ENCODE results near the gene VPS37B.

Gene VPS37B

DNA sequence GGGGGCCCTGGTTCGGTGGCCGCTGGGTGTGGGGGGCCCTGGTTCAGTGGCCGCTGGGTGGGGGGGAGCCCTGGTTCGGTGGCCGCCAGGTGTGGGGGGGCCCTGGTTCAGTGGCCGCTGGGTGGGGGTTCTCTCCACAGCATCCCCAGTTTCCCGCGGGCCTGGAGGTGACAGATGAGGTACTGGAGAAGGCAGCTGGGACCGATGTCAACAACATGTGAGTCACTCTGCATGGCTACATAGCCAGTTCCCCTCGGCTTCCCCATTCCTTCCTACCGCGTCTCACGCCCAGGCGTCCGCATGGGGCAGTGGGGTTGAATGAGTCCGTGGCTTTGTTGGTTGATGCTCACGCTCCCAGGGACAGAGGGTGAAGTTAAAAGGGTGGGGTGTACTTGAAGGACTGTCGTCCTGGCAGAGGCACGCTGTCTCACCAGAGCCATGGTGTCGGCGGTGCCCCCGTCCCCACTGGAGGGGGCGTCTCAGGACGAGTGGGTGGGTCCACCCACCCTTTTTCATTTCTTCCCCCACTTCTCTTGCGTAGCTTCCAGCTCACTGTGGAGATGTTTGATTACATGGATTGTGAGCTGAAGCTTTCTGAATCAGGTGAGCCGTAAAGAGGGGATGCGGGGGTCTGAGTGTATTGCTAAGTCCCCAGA, 45.1 kb downstream of the VPS37B start:
- no peak for DNase-seq

GRCh38 chr12:122850048-122850445, 45.9 kb downstream of the VPS37B start:
- no peak for DNase-seq

DNA sequence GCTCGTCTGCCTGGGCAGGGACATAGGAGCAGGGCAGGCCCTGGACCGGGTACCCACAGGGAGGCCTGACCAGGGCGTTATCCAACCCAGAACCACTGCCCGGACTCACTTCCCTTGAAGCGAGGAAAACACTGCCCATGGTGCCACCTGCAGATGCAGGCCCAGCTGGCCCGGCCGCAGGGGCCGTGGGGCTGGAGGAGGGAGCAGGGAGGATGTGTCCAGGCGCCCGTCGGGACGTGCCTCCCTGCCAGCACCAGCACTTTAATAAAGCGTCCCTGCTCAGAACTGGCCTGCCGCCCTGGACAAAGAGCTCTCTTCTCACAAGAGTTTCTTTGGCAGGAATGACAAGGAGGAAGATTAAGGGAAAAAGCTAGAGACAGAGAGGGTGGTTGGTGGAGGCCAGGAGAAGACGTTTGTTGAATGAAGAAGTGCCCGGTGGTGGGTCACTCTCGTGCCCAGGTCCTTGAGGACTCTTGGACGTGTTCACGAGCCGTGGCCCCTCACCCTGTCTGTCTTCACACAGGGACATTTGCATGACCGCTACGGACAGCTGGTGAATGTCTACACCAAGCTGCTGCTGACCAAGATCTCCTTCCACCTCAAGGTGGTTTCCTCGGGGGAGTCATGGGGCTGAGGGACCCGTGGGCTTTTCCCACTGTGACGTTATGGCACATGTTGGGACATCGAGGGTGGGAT, 46.4 kb downstream of the VPS37B start:
- no peak for DNase-seq

DNA sequence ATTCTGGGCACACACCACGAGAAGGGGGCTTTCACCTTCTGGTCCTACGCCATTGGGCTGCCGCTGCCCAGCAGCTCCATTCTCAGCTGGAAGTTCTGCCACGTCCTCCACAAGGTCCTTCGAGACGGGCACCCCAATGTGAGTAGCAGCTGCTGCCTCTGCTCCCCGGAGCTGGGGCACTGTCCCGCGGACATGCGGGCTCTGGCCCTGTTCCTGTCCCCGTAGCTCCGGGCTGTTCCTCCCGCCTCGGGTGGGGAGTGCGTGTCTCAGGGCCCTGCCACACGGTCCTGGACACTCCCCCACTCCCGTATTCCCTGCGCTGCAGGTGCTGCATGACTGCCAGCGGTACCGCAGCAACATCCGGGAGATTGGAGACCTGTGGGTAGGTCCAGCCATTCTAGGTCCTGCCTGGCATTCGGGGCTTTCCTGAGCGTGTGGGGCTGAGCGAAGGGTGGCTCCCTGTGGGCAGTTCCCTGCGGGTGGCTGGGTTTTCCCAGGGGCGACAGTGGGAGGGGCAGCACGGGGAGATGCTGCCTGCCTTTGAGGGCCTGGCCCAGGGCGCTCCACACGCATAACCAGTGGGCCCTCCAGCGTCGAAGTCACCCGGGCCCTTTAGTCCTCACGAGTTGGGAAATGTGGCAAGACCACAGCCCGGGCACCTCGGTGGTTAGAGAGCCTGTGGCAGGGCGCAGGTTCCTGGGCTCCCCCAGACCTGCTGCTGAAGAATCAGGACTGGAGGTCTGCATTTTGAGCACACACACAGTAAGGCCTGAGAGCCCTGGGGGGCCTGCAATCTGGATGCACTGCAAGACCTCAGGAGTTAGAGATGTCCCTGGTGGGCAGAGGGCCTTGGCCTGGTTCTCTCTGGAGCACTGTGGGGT, 47.2 kb downstream of the VPS37B start:
- DNase-seq = no peak

DNA sequence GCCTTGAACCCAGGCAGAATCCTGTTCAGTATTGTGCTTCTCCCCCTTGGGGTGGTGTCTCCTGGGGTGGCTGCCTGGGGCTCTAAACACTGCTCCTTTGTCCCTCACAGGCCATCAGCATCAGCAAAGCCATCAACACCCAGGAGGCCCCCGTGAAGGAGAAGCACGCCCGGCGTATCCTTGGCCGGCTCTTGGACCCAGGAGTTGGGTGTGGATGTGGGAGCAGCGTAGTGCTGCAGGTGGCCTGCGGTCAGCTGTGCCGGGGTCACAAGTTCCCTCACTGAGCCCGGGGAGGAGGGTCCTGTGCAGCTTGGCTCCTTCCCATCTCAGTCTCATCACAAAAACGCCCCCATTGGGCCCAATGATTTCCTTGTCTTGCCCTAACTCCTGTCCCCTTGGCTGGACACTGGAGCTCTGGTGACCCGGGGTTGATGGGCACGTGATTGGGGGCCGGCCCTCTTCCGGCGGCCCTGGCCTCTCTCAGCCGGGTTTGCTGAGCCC, 48.0 kb downstream of the VPS37B start:
- DNase-seq = no peak

GRCh38 chr12:122847516-122847836, 48.4 kb downstream of the VPS37B start:
- DNase-seq = no peak

DNA sequence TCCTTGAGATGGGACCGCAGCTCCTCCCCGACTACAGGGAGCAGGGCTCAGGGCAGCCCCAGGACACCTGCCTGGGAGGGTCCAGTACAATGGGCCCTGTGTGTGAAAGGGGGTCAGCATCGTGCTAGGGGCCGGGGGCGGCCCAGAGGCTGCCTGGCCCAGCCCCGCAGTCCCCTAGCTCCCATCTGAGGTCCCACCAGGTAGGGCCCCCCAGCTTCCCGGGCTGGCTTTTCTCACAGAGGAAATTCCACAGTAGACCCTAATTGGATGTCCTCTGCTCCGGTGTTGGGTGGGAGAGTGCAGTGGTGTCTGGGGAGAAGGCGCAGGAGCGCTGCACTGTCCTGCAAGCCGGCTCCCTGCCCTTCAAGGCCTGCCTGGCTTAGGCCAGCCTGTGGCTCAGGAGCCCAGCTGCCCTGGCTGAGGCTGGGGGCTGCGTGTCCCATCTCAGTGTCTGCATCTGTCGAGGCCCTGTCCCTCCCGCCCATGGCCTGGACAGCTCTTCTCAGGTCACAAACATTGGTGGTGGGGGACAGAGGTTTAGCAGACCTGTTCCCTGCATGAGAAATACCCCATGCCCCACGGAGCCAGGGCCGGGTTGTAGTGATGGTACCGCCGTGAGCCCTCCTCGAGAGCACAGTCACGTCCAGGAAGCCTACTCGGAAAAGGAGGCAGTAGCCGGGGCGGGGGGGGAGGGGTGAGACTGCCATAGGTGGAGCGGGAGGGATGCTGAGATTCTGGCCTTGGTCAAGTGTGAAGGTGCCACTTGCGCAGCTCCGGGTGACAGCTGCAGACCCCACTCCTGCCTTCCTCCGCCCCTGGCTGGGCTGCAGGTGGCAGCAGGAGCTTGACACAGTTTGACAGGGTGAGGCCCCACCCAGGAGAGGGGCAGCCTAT, 49.1 kb downstream of the VPS37B start:
- DNase-seq = no peak

DNA sequence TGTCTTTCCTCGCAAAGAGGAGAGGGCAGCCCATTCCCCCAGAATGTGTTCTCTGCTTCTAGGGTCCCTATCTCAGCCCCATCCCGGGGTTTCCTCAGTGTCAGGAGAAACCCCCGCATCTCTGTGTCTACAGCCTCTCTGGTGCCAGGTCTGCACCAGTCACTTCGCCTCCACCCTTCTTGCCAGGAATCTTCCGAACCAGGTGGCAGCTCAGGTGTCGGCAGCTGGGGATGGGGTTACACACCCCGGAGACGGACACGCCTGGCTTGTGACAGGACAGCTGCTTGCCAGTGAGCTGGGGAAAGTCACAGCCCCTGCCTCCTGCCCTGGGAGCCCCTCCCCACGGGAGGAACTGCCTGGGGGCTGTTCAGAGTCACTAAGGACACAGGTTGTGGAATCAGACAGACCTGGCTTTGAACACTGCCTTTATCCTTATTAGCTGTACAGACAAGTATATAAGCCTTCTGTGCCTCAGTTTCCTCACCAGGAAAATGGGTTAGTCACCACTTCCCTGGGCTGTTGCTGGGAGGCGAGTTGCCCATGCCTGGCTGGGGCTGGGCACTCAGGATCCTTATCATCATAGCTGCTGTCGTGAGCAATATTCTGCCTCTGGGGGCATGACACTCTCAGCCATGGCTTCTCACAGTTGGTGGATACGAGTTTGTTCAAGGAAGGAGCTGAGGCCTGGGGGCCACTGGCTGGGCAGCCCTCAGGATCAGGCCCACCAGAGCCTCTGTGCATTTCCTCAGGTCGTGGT, 49.9 kb downstream of the VPS37B start:
- no peak for DNase-seq

DNA sequence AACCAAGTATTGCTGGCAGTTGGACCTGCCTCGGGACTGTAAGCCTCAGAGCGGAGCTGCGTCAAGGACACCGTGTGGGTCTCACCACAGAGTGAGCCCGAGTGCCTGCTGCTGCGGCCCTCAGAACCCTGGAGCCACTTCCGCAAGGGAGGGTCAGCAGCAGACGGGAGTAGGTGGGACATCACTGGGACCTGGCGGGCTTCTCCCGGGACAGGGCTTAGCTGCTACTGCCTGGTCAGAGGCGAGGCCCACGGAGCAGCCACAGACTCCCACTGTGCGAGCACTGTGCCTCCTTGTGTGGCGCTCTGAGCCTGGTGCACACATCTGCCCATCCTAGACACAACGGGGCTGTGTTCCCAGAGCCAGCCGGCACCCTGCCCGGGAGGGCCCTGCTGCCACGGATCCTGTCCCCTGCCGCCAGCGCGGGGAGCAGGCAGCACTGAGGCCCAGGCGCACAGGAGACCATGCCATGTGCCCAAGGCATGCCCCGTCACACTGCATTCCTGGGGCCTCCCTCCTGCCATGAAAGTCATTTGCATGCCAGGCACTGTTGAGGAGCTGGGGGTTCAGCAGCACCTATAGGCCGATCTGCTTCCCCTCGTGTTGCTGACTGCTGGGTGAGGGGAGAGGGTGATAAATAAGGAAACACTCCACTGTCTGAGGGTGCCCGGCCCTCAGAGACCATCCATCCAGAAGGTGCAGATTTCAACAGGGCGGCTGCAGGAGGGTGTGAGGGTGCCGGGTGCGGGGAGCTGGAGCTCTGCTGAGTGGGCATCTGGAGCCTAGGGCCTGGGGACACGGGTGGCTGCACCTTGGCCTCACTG, 50.7 kb downstream of the VPS37B start:
- no peak for DNase-seq

DNA sequence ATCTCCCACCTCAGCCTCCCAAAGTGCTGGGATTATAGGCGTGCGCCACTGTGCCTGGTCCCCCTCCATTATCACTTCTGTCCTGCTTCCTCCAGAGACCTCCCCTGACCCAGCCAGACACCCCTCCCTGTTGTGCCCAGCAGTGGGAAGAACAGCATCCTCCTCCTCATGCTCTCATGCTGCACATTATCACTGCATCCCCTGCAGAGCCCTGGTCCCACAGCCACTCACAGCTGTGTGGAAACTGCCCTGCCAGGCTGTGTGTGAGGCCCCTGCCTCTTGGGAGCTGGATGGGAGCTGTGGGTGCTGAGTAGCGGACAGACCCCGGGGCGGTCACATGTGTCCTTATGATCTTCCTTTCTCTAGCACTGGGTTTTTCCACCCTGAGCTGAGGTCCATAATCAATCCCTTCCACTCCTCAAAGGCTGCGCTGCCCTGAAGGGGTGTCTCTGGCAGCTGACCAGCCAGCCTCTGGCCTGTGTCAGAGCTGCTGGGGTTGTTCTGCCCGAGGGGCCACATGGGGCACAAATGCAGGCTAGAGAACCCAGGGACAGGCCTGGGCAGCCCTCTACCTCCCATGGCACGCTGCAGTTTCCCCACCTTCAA, 51.5 kb downstream of the VPS37B start:
- no peak for DNase-seq

- no peak for DNase-seq
These were observed 52.5 kb downstream of the VPS37B start for GRCh38 chr12:122843455-122843854.

GRCh38 chr12:122842505-122843405, 53.2 kb downstream of the VPS37B start:
- DNase-seq = no peak

DNA sequence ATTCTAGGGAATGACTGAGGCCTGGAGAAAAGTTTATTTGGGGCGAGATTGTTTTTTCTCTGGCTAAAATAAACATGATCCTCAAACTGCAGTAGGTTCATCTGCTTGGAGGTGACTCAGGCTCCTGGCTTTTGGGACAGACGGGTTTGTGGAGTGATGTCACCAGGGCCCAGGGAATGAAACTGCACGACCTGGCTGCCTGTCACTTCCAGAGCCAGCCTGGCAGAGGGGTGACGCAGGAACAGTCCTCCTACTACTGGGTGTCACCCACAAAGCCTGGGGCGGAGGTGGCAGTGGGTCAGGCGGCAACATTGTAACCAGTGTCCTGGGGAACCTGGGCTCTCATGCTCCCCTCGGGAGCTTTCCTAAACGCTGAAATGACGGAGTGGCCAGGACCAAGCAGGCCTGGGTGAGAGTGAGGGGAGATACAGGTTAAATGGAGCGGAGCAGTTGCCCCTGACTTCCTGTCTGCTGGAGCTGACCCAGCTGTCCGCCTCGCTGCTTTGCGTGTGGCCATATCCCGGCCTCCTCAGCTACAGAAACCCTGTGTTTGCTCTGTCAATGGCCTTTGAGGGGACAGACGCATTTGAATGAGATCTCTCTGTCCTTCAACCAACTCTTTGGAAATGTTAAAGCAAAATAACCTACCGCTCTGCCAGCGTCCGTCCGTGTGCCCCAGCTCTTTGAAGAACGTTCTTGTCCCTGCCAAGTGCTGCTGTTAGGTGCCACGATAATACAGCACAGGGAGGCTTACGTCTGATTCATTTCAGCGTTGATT, 54.2 kb downstream of the VPS37B start:
- DNase-seq = no peak

DNA sequence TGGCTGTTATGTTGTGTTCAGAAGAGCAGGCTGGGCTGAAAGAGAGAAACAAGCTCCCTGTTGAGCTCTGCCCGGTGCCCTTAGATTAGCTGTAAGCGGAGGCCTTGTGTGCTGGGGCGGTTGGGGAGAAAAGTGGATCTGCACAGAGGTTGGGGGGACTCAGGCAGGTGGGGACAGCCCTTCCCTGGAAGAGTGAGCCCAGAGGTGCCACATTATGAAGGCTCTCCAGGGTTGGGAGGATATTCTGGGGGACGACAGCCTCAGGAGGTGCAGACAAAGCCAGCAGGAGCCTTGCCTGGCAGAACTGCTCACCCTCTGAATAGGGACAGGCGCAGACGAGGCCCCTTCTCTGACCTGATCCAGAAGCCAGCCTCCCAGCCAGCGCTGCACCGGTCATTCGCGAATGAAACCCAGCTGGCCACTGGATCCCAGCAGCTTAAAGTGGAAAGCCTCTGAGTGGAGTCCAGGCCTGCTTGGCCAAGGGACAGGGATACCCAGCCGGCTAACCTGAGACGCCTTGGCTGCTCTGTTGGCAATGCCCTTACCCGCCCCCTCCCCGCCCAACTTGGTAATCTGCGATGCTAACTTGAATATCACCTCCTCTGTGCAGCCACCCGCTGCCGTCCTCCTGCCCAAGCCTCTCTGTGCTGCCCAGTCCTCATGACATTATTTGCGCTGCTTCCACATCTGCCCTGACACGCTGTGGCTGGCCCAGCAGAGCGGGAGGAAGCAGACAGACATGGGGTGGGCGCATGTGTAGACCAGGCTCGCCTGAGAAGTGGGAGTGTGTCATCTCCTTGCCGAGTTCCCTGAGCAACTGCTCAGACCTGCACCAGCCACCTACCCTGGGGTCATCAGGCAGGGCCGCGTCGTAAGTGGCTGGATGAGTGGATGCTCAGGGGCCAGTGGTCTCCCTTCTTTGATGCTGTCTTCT, 55.1 kb downstream of the VPS37B start:
- DNase-seq = no peak

DNA sequence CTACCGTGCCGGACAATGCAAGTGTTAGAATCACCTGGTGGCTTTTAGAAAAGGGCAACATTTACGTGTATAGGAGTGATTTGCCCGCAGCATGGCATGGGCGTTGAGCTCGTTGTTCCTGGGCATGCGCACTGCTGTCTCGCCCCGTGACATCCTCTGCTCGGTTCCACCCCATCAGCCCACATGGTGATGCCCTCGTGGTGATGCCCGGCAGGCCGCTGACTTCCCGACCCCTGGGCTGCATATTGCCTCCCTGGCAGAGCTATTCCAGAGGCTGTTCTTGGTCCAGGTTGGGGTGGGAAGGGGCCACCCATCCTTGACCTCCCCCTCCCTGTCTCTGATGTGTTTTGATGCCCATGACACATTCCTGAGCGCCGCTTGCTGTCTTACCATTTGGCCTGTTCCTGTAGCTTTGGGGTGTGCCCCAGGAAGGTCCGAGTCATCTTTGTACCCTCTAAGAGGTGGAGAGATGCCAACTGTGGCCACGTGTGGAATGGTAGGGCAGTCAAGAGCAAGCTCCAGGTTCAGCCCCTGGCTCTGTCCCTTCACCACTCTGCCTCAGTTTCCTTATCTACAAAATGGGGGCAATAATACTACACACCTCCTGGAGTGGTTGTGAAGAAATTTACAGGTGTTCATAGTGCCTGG, 55.9 kb downstream of the VPS37B start:
- no peak for DNase-seq

DNA sequence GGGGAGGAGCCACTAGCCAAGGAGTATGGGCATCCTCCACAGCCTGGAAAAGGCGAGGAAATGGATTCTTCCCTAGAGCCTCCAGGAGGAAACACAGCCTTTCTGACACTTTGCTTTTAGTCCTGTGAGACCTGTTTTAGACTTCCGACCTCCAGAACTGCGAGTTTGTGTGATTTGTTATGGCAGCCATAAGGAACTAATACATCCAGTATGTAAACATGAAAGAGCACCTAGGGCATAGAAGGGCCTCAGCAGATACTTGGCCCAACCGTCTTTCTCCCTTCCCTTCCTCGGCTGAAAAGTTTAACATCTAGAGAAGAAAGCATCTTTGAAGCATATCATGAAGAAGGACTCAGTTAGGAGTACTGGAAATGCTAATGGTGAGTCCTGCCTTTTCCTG, 57.1 kb downstream of the VPS37B start:
- DNase-seq = no peak
